Measurements from ENCODE around the gene MTUS2. TPM values are rescaled to one million over a fixed set of nuclear protein-coding genes. Genes with fewer than 3 reads are reported as not detected.

The MTUS2 gene
- total and polyA plus RNA-seq, 9 of the 15 experiments (the other 6 are each of a cell fraction or from before 2014, with no cell fraction given) = 0.01 to 0.28 (median 0.06) TPM; not detected in 1

GRCh38 chr13:29457299-29457698 is 637.2 kb downstream of the MTUS2 start (continued):
- TF ChIP-seq ZFP36 (IDR thresholded peaks at IDR 0.05; ENCODE audit: low read depth, low read length, partially characterized antibody) (no peak), SOX6 (IDR thresholded peaks at IDR 0.05) (peak; percentile 90), SIN3B (IDR thresholded peaks at IDR 0.05; ENCODE audit: low read depth) (no peak), ZNF24 (IDR thresholded peaks at IDR 0.05) (no peak), SREBF2 (CRISPR knock-in tag; IDR thresholded peaks at IDR 0.05) (no peak), ZNF699 (CRISPR knock-in tag; IDR thresholded peaks at IDR 0.05; ENCODE audit: insufficient replicate concordance) (no peak), XRCC5 (IDR thresholded peaks at IDR 0.05; ENCODE audit: low read depth, low read length) (no peak), ZNF780A (CRISPR knock-in tag; IDR thresholded peaks at IDR 0.05) (no peak), CBFA2T3 (IDR thresholded peaks at IDR 0.05) (no peak), SMARCA4 (IDR thresholded peaks at IDR 0.05) (peak; percentile 37), FOXP1 (CRISPR knock-in tag; IDR thresholded peaks at IDR 0.05) (no peak), ELK1 (CRISPR knock-in tag; IDR thresholded peaks at IDR 0.05) (no peak), PURB (CRISPR knock-in tag; IDR thresholded peaks at IDR 0.05; ENCODE audit: low read depth) (no peak), TFAP4 (CRISPR knock-in tag; IDR thresholded peaks at IDR 0.05; ENCODE audit: borderline replicate concordance) (no peak), BMI1 (IDR thresholded peaks at IDR 0.05; ENCODE audit: low read length) (no peak), KAT7 (CRISPR knock-in tag; IDR thresholded peaks at IDR 0.05; ENCODE audit: borderline replicate concordance) (no peak), USF1 (CRISPR knock-in tag; IDR thresholded peaks at IDR 0.05) (no peak), ADNP (tag; IDR thresholded peaks at IDR 0.05) (no peak), SMARCE1 (IDR thresholded peaks at IDR 0.05) (peak; percentile 56; the same call in 1 of the 2 replicates), ZBTB26 (CRISPR knock-in tag; IDR thresholded peaks at IDR 0.05) (no peak), ZNF511 (CRISPR knock-in tag; IDR thresholded peaks at IDR 0.05) (no peak), ARNT (IDR thresholded peaks at IDR 0.05) (no peak), MAFG (tag; conservative IDR thresholded peaks at IDR 0.05) (no peak), CEBPG (CRISPR knock-in tag; IDR thresholded peaks at IDR 0.05) (no peak), CEBPG (tag; conservative IDR thresholded peaks at IDR 0.05 in 1 of 2, IDR thresholded peaks at IDR 0.05 in 1 of 2) (no peak), DPF2 (IDR thresholded peaks at IDR 0.05) (peak; percentile 42), JUNB (CRISPR knock-in tag; conservative IDR thresholded peaks at IDR 0.05) (no peak)

All from K562 (cell line).